ENCODE data around the gene FERMT1. TPM values are rescaled to one million over a fixed set of nuclear protein-coding genes. Genes with fewer than 3 reads are reported as not detected.

Gene FERMT1
- total and polyA plus RNA-seq, 7 donors = 0.16 to 31.5 (median 0.41) TPM

GRCh38 chr20:6040540-6040939, 82.3 kb downstream of the FERMT1 start:
- H3K27me3 ChIP-seq = no peaks in the 10 kb centered on the region
- intact Hi-C loops (cut with DNase I) = no loop called here
- WGBS, 2 donors = 96 to 97% methylated on average over 8 of the region's 8 CpGs
- no peaks in the 10 kb centered on the region for H3K9me3 ChIP-seq
- H3K36me3 ChIP-seq = peaks cover 6 to 66% (median 21%) of the 10 kb centered on the region in 4 donors
- no peak overlapping the region for H3K27ac ChIP-seq
- no peak for DNase-seq
- no peaks in the 10 kb centered on the region for H3K4me1 ChIP-seq
- TF ChIP-seq CTCF (IDR thresholded peaks at IDR 0.05) = no peak
- TF ChIP-seq POLR2AphosphoS5 (IDR thresholded peaks at IDR 0.05) = no peak
- H3K4me3 ChIP-seq = no peak overlapping the region

GRCh38 chr20:6039766-6040165, 83.1 kb downstream of the FERMT1 start:
- Histone ChIP-seq H3K9me3 (no peaks in the 10 kb centered on the region), H3K36me3 (peaks cover 11 to 74% (median 22%) of the 10 kb centered on the region in 4 donors), H3K4me1 (peaks cover 0 to 1% (median 0%) of the 10 kb centered on the region in 4 donors), H3K27ac (no peak overlapping the region), H3K4me3 (no peak overlapping the region), H3K27me3 (no peaks in the 10 kb centered on the region)
- no peak for DNase-seq
- 91 to 92% methylated on average over 5 of the region's 5 CpGs for WGBS, 2 donors
- intact Hi-C loops (cut with DNase I) = no loop called here
- TF ChIP-seq POLR2A (IDR thresholded peaks at IDR 0.05) = no peak
- no peak for TF ChIP-seq EP300 (IDR thresholded peaks at IDR 0.05)
- TF ChIP-seq CTCF (IDR thresholded peaks at IDR 0.05) = no peak
- no peak for TF ChIP-seq POLR2AphosphoS5 (IDR thresholded peaks at IDR 0.05)

GRCh38 chr20:6038256-6038655, 84.6 kb downstream of the FERMT1 start:
- Histone ChIP-seq H3K4me1 (peaks cover 0 to 9% (median 4%) of the 10 kb centered on the region in 4 donors), H3K36me3 (peaks cover 16 to 89% (median 29%) of the 10 kb centered on the region in 4 donors), H3K4me3 (no peak overlapping the region), H3K27ac (no peak overlapping the region), H3K27me3 (no peaks in the 10 kb centered on the region), H3K9me3 (no peaks in the 10 kb centered on the region)
- DNase-seq = no peak
- TF ChIP-seq EP300 (IDR thresholded peaks at IDR 0.05) (no peak), CTCF (IDR thresholded peaks at IDR 0.05) (no peak), POLR2A (IDR thresholded peaks at IDR 0.05) (no peak)
- intact Hi-C loops (cut with DNase I) = no loop called here
- WGBS, 2 donors = 93 to 96% methylated on average over 3 of the region's 3 CpGs

- no peak for DNase-seq
- intact Hi-C loops (cut with DNase I) = no loop called here
- H3K27ac ChIP-seq = no peak overlapping the region
- no peaks in the 10 kb centered on the region for H3K27me3 ChIP-seq
- H3K4me1 ChIP-seq = peaks cover 0 to 9% (median 4%) of the 10 kb centered on the region in 4 donors
- peaks cover 16 to 84% (median 29%) of the 10 kb centered on the region in 4 donors for H3K36me3 ChIP-seq
- no peaks in the 10 kb centered on the region for H3K9me3 ChIP-seq
- no peak for TF ChIP-seq POLR2AphosphoS5 (IDR thresholded peaks at IDR 0.05)
- no peak for TF ChIP-seq POLR2A (IDR thresholded peaks at IDR 0.05)
- no peak for TF ChIP-seq EP300 (IDR thresholded peaks at IDR 0.05)
- no peak for TF ChIP-seq CTCF (IDR thresholded peaks at IDR 0.05)
- 72 to 88% methylated on average over 1 of the region's 1 CpG for WGBS, 2 donors
- no peak overlapping the region for H3K4me3 ChIP-seq
Measured at GRCh38 chr20:6037082-6037481, 85.7 kb downstream of the FERMT1 start.

GRCh38 chr20:6036213-6036612, 86.6 kb downstream of the FERMT1 start:
- H3K36me3 ChIP-seq = peaks cover 10 to 77% (median 26%) of the 10 kb centered on the region in 4 donors
- intact Hi-C loops (cut with DNase I) = no loop called here
- no peak for TF ChIP-seq CTCF (IDR thresholded peaks at IDR 0.05)
- TF ChIP-seq POLR2A (IDR thresholded peaks at IDR 0.05) = no peak
- TF ChIP-seq EP300 (IDR thresholded peaks at IDR 0.05) = no peak
- TF ChIP-seq POLR2AphosphoS5 (IDR thresholded peaks at IDR 0.05) = no peak
- H3K9me3 ChIP-seq = no peaks in the 10 kb centered on the region
- 94 to 98% methylated on average over 4 of the region's 4 CpGs for WGBS, 2 donors
- DNase-seq = no peak
- H3K27ac ChIP-seq = no peak overlapping the region
- H3K27me3 ChIP-seq = no peaks in the 10 kb centered on the region
- no peak overlapping the region for H3K4me3 ChIP-seq
- peaks cover 0 to 9% (median 4%) of the 10 kb centered on the region in 4 donors for H3K4me1 ChIP-seq

Data from sigmoid colon (tissue), 7 donors.